ENCODE data around the gene GREB1.

GREB1 gene

DNA sequence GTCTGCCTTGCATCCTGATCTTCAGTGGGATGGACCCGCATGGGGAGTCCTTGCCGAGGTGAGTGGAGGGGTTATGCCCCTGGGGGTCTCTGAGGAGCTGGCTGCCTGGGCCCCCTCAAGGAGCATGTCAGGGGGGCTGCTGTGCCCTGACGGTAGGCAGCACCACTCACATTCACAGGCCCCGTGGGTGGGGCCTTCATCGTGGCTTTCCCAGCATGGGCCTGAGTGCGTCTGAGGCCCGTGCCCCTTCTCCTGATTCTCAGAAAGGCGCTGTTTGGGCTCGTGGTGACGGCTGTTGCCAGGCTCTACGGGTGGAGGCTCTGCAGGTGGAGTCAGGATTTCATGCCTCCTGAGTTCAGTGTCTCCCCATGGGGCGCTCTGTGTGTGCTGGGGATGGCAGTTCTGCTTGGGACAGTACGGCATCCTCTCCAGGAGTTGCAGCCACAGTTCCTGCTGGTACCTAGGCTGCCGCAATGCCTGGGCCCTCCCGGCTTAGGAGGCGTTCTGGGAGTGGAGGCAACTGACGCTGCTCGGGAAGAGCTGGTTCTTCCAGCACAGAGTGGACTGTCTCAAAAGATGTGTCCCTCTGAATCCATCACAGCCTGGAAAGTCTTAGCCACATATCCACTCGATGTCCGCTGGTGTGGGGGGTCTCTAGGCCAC lies 78.8 kb downstream of the GREB1 start:
- DNase-seq (ENCODE audit: low read depth in 2 of 2): no peak

GRCh38 chr2:11613297-11613696 lies 79.5 kb downstream of the GREB1 start:
- DNase-seq (ENCODE audit: low read depth in 2 of 2): no peak

DNA sequence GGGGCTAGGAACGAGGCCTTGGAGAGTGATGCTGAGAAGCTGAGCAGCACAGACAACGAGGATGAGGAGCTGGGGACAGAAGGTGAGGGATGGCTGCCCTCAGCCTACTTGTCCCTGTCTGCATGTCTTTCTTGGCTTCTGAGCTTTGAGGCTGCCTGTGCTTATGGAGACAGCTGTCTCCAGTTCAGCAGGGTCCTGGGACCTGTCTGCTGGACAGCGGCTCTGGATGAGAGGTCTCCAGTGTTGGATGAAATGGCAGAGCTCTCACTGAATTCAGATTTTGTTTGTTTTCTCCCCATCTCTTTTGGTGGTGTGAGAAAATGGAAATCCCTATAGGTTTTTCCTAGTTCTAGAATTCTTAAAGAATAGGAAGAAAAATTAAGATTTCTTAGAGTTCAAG lies 81.4 kb downstream of the GREB1 start:
- no peak for DNase-seq (ENCODE audit: low read depth in 2 of 2)

DNA sequence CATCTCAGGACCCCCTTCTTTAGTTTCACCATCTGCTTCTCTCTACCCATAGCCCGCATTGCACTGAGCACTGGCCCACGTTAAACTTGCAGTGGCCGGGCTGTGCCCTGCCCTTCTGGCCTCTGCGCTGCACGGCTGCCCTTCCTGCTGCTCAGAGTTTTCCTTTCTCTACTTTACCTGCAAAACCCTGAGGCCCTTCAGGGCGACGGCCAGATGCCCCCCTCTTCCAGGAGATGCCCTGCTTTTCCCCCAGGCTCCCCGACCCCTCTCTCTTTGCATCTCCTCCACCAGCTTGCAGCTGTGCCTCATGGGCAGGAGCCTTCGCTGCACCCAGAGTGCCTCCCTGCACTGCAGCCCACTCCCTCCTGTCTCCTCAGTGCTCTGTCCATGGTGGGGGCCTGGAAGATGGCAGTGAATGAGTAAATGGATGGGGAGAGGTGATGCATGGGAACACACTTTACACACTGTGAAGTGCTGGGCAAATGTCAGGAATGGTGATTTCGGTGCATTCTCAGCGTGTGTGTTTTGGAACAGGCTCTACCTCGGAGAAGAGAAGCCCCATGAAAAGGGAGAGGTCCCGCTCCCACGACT lies 82.3 kb downstream of the GREB1 start:
- DNase-seq (ENCODE audit: low read depth in 2 of 2): no peak

GRCh38 chr2:11616851-11617415 lies 83.1 kb downstream of the GREB1 start:
- no peak for DNase-seq (ENCODE audit: low read depth in 2 of 2)

GRCh38 chr2:11617527-11617926 lies 83.7 kb downstream of the GREB1 start:
- no peak for DNase-seq (ENCODE audit: low read depth in 2 of 2)

- no peak for DNase-seq (ENCODE audit: low read depth in 2 of 2)
Observed at GRCh38 chr2:11617984-11618707, 84.3 kb downstream of the GREB1 start.

DNA sequence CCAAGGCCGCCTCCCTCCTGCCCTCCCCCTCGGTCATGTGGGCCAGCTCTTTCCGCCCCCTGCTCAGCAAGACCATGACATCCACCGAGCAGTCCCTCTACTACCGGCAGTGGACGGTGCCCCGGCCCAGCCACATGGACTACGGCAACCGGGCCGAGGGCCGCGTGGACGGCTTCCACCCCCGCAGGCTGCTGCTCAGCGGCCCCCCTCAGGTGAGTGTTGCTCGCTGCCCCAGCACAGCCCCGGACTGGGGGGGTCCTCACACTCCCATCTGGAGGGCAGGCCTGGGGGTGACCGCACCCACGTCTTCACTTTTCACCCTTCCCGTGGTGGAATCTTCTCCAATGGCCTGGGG lies 84.8 kb downstream of the GREB1 start:
- no peak for DNase-seq (ENCODE audit: low read depth in 2 of 2)

DNA sequence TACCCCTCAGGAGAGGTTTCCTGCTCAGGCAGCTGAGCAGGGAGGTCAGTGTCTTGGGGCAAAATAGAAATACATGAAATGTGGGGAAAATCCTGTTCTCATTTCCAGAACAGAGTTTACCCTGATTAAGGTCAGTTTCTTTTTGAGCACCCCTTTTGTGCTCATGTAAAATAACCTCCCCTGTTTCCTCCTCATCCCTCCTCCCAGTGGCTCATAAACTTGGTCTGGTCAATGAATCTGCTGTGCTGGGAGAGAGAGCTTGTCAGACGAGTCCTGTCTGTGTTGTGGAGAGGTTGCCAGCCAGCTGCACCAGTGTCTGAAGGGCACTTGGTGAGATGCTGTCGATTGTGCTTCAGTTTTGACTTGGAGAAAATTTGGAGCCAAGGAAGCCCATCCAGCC lies 87.6 kb downstream of the GREB1 start:
- no peak for DNase-seq (ENCODE audit: low read depth in 2 of 2)

DNA sequence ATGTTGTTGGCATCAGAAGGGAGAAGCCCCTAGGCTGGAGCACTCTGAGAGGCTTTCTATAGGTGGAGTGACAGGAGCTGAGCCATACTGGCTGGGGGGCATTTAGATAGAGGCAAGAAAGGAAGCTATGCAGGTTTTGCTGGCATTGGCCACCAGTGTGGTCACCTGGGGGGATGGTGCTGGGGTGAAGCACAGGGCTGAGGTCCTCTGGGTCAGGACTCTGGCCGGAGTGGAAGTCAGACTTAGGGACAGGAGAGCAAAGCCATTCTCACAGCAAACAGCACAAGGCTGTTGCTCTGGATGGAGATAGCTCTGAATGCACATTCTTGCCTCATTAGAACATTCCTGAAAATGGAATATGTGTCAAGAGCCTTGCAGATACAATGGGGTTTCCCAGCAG lies 88.8 kb downstream of the GREB1 start:
- DNase-seq (ENCODE audit: low read depth in 2 of 2): no peak

GRCh38 chr2:11624893-11625292 lies 91.0 kb downstream of the GREB1 start:
- DNase-seq (ENCODE audit: low read depth in 2 of 2): no peak

GRCh38 chr2:11625671-11626070 lies 91.8 kb downstream of the GREB1 start:
- no peak for DNase-seq (ENCODE audit: low read depth in 2 of 2)

DNA sequence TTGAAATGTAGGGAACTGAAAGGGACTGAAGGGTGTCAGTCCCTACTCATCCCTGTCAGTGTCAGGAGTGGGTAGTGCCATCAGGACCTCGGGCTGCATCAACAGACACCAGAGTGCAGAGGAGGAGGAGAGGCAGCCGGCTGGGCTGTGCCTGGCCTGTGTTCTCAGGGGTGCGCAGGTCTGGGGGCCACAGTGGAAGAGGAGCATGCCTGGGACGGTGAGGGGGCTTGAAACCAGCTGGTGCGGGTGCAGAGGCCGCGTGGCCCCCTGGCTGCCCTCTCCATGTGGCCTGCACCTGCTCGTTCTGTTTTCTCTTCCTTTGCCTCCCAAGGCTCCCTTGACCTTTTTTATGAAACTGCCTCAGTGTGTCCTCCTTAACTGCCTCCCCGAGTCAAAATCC lies 94.8 kb downstream of the GREB1 start:
- DNase-seq (ENCODE audit: low read depth in 2 of 2): no peak

- no peak for DNase-seq (ENCODE audit: low read depth in 2 of 2)
Observed at GRCh38 chr2:11629215-11629614, 95.4 kb downstream of the GREB1 start.

GRCh38 chr2:11629851-11630250 lies 96.0 kb downstream of the GREB1 start:
- DNase-seq (ENCODE audit: low read depth in 2 of 2): no peak

GRCh38 chr2:11630855-11631254 lies 97.0 kb downstream of the GREB1 start:
- no peak for DNase-seq (ENCODE audit: low read depth in 2 of 2)

- no peak for DNase-seq (ENCODE audit: low read depth in 2 of 2)
Observed at GRCh38 chr2:11631462-11631861, 97.6 kb downstream of the GREB1 start.

- no peak for DNase-seq (ENCODE audit: low read depth in 2 of 2)
Observed at GRCh38 chr2:11633923-11634478, 100.2 kb downstream of the GREB1 start.

- DNase-seq (ENCODE audit: low read depth in 2 of 2): no peak
Observed at GRCh38 chr2:11634584-11634983, 100.7 kb downstream of the GREB1 start.

DNA sequence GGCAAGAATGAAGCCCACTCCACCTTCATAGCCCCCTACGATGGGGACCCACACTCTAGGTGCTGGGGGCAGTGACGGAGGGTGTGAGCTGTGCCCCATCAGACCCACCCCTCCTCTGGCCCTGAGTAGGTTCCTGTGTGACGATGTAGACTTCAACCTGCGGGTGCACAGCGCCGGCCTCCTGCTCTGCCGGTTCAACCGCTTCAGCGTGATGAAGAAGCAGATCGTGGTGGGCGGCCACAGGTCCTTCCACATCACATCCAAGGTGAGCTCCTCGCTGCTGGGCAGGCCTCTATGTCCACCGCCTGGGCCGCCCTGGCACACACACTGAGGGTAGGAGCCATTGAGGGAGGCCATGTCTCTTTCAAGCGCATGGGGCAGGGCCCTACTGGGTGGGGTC lies 101.3 kb downstream of the GREB1 start:
- no peak for DNase-seq (ENCODE audit: low read depth in 2 of 2)

- no peak for DNase-seq (ENCODE audit: low read depth in 2 of 2)
Observed at GRCh38 chr2:11636593-11637295, 102.9 kb downstream of the GREB1 start.

DNA sequence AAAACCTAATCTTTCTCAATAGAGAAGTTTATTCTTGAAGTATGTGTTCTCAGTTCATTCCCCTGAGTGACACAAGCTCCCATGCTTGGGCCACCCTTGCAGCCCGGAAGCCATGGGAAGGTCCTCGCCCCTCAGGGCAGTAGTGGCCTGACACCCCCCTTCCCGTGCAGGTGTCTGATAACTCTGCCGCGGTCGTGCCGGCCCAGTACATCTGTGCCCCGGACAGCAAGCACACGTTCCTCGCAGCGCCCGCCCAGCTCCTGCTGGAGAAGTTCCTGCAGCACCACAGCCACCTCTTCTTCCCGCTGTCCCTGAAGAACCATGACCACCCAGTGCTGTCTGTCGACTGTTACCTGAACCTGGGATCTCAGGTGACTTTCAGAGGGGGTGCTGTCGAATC lies 103.7 kb downstream of the GREB1 start:
- no peak for DNase-seq (ENCODE audit: low read depth in 2 of 2)
